ENCODE data around the gene NCOA4. TPM values are rescaled to one million over a fixed set of nuclear protein-coding genes. Genes with fewer than 3 reads are reported as not detected.
A peak's percentile ranks its signal among the peaks of the same experiment; 100 is the strongest.
"Not testable (repeated sequence)": the region's sequence is repeated elsewhere in the genome, so short reads cannot be mapped to it uniquely, and the experiment has no call there.

Gene NCOA4
- total RNA-seq, 2 donors from 2014 or later = 157 to 200 TPM

GRCh38 chr10:45957928-45958327 lies 72.5 kb downstream of the NCOA4 start:
- H3K9me3 ChIP-seq (ENCODE audit: control insufficient read depth, low read length); H3K9me3 Mint-ChIP-seq; H3K36me3 ChIP-seq (ENCODE audit: control insufficient read depth, insufficient read depth, low read length); H3K4me1 ChIP-seq (ENCODE audit: control insufficient read depth, insufficient read depth, low read length); H3K27me3 ChIP-seq (ENCODE audit: control insufficient read depth, insufficient read depth, low read length, poor library complexity, severe bottlenecking); H3K27me3 Mint-ChIP-seq (ENCODE audit: insufficient read depth); H3K4me3 ChIP-seq (ENCODE audit: low read length); H3K27ac ChIP-seq (ENCODE audit: low read depth, low read length); H3K4me3 Mint-ChIP-seq; H3K9ac ChIP-seq (ENCODE audit: extremely low read depth, low read length, poor library complexity, severe bottlenecking); DNase-seq: not testable (repeated sequence)
- WGBS, 2 experiments (ENCODE audit: insufficient coverage in 1 of 2, insufficient read length in 1 of 2) = 97 to 100% methylated on average over 5 to 6 of the region's 6 CpGs
- Mint-ChIP-seq H3K27ac (peak overlapping the region; percentile 95), H3K36me3 (ENCODE audit: low read depth) (peaks cover 19% of the 10 kb centered on the region), H3K4me1 (peaks cover 19% of the 10 kb centered on the region)

GRCh38 chr10:45956634-45957033 lies 73.8 kb downstream of the NCOA4 start:
- Mint-ChIP-seq H3K27ac (peak overlapping the region; percentile 95), H3K4me1 (peaks cover 15% of the 10 kb centered on the region), H3K36me3 (ENCODE audit: low read depth) (peaks cover 14% of the 10 kb centered on the region)
- H3K4me1 ChIP-seq (ENCODE audit: control insufficient read depth, insufficient read depth, low read length); H3K9me3 Mint-ChIP-seq; H3K27ac ChIP-seq (ENCODE audit: low read depth, low read length); DNase-seq; H3K9ac ChIP-seq (ENCODE audit: extremely low read depth, low read length, poor library complexity, severe bottlenecking); H3K27me3 ChIP-seq (ENCODE audit: control insufficient read depth, insufficient read depth, low read length, poor library complexity, severe bottlenecking); H3K4me3 ChIP-seq (ENCODE audit: low read length); H3K27me3 Mint-ChIP-seq (ENCODE audit: insufficient read depth); H3K4me3 Mint-ChIP-seq; H3K9me3 ChIP-seq (ENCODE audit: control insufficient read depth, low read length): not testable (repeated sequence)
- peaks cover 11% of the 10 kb centered on the region for H3K36me3 ChIP-seq (ENCODE audit: control insufficient read depth, insufficient read depth, low read length)
- no CpG with 5 or more reads among the region's 6 CpGs for WGBS, 2 experiments (ENCODE audit: insufficient coverage in 1 of 2, insufficient read length in 1 of 2)

Other genes with a start within 250 kb of the NCOA4 start
- 10 to 100 TPM; 44.2 to 48.3 TPM for gene AGAP4, start 183.1 kb downstream of the NCOA4 start, total RNA-seq
- gene TIMM23, start 58.1 kb downstream of the NCOA4 start, total RNA-seq = 10 to 100 TPM; 86.3 to 88.5 TPM
- 1 to 10 TPM; 2.4 to 2.9 TPM for gene MSMB, start 15.6 kb upstream of the NCOA4 start, total RNA-seq

All from endodermal cell (in vitro differentiated cells).